ENCODE measurements around the gene SLC35C1.

- no peak for TF ChIP-seq BDP1 (IDR thresholded peaks at IDR 0.05; ENCODE audit: insufficient read depth, insufficient read length)
- TF ChIP-seq L3MBTL2 (IDR thresholded peaks at IDR 0.05) = no peak
- TF ChIP-seq STAT5A (IDR thresholded peaks at IDR 0.05; ENCODE audit: borderline replicate concordance, low read length) = no peak
- no peak for TF ChIP-seq EZH2 (IDR thresholded peaks at IDR 0.05; ENCODE audit: borderline replicate concordance, low read depth, low read length)
- no peak for TF ChIP-seq ZBTB49 (CRISPR knock-in tag; IDR thresholded peaks at IDR 0.05; ENCODE audit: borderline replicate concordance)
- no peak for TF ChIP-seq MAFK (IDR thresholded peaks at IDR 0.05; ENCODE audit: low read length)
- TF ChIP-seq CC2D1A (IDR thresholded peaks at IDR 0.05) = no peak
- no peak for TF ChIP-seq ZNF589 (CRISPR knock-in tag; IDR thresholded peaks at IDR 0.05; ENCODE audit: low read depth)
These were observed 6.8 kb downstream of the SLC35C1 start for GRCh38 chr11:45811571-45812290.

All from K562 (cell line).